ENCODE measurements around the gene GPM6B.

Gene GPM6B, protein sequence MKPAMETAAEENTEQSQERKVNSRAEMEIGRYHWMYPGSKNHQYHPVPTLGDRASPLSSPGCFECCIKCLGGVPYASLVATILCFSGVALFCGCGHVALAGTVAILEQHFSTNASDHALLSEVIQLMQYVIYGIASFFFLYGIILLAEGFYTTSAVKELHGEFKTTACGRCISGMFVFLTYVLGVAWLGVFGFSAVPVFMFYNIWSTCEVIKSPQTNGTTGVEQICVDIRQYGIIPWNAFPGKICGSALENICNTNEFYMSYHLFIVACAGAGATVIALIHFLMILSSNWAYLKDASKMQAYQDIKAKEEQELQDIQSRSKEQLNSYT

GRCh38 chrX:13816643-13817627 is at the start of gene GPM6B:
TSS of gene GPM6B (minus strand) at chrX:13817093. CDS start at chrX:13816904, 189 bp downstream.
- DNase-seq (ENCODE audit: low read depth in 2 of 2), result no peak

GRCh38 chrX:13864264-13864663 is 47.4 kb upstream of the GPM6B start:
- no peak for DNase-seq (ENCODE audit: low read depth in 2 of 2)

DNA sequence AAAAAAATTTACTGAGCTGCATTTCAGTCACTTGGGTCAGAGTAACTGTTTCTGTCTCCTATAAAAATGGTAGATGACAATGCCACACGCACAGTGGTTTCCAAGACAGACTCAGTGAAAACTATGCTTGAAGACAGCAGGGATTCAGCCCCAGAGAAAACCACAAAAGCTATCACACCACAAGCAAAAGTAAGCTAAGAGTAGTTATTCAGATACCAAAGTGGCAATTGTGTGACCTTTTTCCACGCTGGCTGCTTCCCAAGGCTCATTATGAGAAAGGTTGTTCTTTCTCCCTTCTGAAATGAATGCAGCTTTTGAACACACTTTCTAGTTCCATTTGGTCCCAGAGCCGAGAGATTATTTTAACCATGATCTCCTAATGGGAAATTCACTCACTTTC is 46.4 kb upstream of the GPM6B start:
- no peak for DNase-seq (ENCODE audit: low read depth in 2 of 2)

- no peak for DNase-seq (ENCODE audit: low read depth in 2 of 2)
These were observed 42.8 kb upstream of the GPM6B start for GRCh38 chrX:13859724-13860123.

GRCh38 chrX:13857804-13858203 is 40.9 kb upstream of the GPM6B start:
- DNase-seq (ENCODE audit: low read depth in 2 of 2), result no peak

DNA sequence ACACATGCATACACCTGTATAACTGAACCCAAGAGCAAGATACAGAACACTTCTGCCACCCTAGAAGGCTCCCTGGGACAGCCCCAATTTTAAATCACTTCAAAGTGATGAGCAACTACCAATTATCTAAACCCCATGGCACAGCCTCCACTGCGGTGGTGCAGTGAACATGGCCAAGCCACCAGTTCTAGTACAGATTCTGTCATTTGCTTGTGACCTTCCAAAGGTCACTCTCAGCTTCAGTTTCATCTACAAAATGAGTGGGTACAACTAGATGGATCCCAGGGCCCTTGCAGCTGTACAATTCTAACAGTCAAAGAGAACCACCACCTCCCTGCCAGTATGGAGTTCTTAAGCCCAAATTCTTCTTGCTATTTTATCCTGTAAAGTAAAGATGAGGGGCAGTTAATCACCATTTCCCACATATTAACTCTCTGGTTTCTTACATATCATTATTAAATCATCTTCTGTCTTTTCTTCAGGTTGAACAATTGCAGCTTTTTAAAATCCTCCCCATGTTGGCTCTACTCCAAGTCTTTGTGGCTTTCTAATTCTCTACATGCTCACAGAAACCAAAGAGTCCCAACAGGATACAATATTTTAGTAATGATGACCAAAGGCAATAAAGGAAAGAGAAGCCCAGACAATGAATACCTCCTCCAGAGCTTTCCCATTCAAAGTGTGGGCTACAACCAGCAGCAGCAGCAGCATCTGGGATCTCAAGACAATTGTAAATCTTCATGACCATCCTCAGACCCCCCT is 39.0 kb upstream of the GPM6B start:
- DNase-seq (ENCODE audit: low read depth in 2 of 2), result no peak

DNA sequence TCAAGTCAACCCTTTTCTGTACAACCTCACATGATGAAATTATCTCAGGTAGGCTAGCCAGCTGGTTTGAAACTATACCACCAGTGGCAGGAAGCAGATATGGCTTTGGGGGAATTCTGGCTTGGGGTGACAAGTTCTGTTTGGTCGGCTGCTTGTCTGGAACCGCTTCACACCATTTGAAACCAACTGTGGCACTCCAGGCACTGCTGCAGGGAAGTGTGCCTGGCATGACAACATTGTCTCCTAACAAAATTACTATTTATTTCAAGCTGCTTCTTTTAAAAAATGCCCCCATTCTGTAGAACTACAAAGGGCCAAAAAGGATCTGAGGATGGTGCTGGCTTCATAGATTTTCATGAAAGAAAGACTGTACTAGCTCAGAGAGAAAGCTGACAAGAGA is 37.1 kb upstream of the GPM6B start:
- no peak for DNase-seq (ENCODE audit: low read depth in 2 of 2)

DNA sequence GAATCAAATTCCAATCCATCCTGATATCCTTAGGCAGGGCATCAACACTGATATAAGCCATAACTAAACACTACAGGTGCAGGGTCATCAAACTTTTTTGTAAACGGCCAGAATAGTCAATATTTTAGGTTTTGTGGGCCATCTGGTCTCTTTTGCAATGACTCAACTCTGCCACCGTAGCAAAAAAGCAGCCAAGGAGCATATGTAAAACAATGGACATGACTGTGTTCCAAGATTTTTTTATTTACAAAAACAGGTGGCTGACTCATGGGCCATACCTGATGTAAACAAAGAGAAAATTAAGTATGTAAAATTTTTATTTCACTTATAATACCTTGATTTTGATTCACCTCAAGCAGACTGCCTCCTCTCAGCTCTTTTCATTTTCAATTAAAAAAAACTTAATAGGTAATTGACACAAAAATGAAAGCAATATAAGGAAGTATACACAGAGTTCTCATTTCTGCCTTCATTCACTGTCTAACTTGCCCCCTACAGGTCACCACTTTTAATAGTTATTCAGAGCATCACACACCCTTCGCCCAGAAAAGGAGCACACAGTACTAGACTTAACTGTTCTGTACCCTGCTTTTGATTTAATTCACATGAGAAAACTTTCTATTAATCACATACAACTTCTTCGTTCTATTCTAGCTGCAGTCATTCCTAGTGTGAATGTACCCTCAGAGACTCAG is 35.3 kb upstream of the GPM6B start:
- no peak for DNase-seq (ENCODE audit: low read depth in 2 of 2)

GRCh38 chrX:13845721-13846378 is 29.0 kb upstream of the GPM6B start:
- no peak for DNase-seq (ENCODE audit: low read depth in 2 of 2)

GRCh38 chrX:13843150-13843721 is 26.3 kb upstream of the GPM6B start:
- no peak for DNase-seq (ENCODE audit: low read depth in 2 of 2)

DNA sequence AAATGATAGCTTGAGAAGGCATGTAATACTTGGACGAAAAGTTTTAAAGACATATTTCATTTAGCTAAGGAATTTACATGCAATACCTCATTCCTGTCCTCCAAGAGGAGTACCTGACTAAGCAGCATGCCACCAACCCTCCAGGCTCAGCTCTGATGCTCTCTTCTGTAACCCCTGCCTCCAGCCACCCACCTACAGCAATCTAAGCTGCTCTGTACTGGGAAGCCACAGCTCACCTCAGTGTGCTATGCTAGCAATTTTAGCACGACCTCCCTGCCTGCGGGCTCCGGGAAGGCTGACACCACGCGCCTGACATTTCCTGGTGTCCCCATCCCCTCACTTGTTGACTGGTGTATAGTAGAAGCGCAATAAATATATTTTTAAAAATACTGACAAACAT is 23.2 kb upstream of the GPM6B start:
- no peak for DNase-seq (ENCODE audit: low read depth in 2 of 2)

DNA sequence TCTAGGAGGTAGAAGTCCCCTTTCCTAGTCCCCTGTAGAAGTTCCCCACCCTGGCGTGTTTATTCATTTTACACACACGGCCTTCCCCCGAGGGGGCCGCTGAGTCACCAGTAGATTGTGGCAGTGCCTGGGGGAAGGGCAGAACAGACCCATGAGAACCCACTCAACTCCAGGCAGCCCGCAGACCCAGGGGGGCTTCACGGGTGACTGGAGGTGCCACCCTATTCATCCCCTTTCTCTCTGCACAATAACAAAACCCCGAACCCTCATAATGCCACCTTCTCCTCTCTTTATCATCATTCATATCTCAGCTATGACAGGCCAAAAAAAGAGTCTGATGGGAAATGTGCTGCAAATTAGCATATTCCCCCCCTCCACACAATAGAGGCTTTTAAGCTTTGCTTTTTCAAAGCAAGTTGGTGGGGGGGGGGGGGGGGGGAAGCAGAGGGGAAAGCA is 20.4 kb upstream of the GPM6B start:
- no peak for DNase-seq (ENCODE audit: low read depth in 2 of 2)

DNA sequence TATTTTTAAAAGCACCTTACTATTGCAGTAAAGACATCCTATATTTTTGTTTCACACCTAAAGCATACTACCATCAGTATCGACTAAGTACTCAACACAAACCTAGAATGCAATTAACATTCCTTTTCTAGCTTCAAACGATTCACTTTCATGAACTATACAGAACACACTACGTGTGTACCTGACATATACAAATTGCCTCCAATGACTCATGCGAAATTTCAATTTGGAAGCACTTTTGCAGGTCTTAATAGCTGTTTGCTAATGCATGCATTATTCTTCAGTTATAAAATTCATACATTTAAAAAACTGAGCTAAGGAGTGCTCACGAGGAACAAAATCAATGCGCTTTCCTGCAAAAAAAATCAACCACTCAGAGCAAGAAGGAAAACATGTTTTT is 19.7 kb upstream of the GPM6B start:
- DNase-seq (ENCODE audit: low read depth in 2 of 2), result no peak

DNA sequence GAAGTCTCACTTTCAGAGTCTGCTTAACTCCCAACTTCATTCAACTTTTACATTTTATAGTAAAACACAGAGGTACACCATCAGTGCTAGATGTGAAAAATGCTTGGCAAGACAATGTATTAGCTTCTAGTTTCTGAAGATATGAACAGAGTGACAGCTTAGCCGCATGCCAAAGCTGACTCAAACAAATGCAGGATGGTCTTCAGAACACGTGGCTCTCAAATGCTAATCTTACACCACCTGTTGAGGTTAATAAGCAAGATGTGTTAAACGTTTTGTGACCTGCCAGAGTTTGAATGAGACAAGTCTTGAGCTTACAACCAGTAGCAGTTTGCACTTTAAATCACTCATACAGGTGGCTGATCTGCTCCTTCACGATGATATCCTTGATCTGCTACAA is 18.9 kb upstream of the GPM6B start:
- no peak for DNase-seq (ENCODE audit: low read depth in 2 of 2)

DNA sequence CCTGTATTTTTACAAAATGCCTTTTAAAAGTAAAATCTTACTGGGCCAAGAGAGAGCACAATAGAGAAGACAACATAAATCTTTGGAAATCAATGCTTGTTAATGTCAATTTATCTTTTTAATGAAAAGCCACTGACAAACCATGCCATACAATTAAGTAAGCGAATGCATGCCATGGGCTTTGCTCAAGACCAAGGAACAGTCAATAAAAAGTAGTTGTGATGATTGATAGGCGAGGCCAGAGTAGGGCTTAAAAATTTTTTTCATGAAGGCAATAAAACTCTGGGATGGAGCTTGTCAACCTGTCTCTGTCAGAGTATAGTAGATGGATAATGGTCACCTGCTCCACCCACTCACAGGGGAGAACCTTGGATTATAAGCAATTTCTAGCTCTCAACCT is 17.5 kb upstream of the GPM6B start:
- no peak for DNase-seq (ENCODE audit: low read depth in 2 of 2)

DNA sequence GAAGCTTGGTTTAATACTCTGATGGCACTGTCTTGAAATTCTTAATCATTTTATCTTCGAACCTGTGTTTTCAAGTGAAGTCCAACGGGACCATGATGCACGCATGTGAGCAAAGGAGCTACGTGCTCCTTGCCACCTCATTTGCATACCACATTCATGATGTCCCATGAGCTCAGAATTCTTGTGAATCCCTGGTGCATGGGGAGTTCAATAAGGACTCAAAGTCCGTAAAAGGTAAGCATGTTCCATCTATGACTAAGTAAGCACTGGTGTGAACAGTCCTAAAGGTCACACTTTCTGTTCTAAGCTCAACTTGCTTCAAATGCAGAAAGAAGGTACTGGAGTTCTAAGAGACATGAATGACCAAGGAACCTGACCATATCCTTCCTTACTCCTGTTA is 13.1 kb upstream of the GPM6B start:
- DNase-seq (ENCODE audit: low read depth in 2 of 2), result no peak

DNA sequence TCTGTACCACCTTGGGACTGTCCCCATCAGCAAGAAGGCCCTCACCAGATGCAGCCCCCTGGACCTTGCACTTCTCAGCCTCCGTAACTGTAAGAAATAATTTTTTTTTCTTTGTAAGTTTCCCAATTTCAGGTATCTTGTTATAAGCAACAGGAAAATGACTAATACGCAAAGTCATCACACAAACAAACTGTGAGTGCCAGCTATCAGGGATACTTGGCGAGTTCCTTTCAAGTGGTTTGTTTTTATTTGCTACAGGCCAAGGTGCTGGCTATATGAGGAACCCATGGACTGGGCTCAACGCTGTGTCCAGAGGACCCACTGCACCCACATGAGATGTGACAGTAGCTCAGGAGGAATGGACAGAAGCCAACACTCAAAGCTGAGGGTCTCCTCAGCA is 11.5 kb upstream of the GPM6B start:
- no peak for DNase-seq (ENCODE audit: low read depth in 2 of 2)

- no peak for DNase-seq (ENCODE audit: low read depth in 2 of 2)
These were observed 10.6 kb upstream of the GPM6B start for GRCh38 chrX:13827298-13828090.

- DNase-seq (ENCODE audit: low read depth in 2 of 2), result no peak
These were observed 9.9 kb upstream of the GPM6B start for GRCh38 chrX:13826770-13827169.

Measured in stimulated activated CD4-positive, alpha-beta T cell treated with anti-CD3 and anti-CD28 coated beads, Interleukin-12 subunit alpha, Interleukin-12 subunit beta, amount 100 ng/mL, for 24 hours (primary cell).